RWPE1 (cell line): ENCODE measurements around the gene EPHA8.

Experiments used
- CTCF ChIA-PET: fragments of 350-600 bp; sonication (Branson Sonifier 250); formaldehyde crosslinking; extraction: SDS; loops from one replicate; lab custom pipeline; 2021; lab: Yijun Ruan, JAX
- POLR2A ChIA-PET: fragments of 400-600 bp; formaldehyde crosslinking; extraction: SDS; loops from one replicate; lab custom pipeline; 2020; ENCODE audit warnings: antibody characterized with exemption; ENCODE audit not compliant: low non-redundant PET; lab: Yijun Ruan, JAX
- DNase-seq: peaks from one replicate; pipeline ENCODE4 v3.0.0; 2012; ENCODE audit warnings: low spot score
- H3K27ac ChIP-seq: fragments of 450-650 bp; 2 replicates; pipeline ENCODE4 v1.5.1; 2017
- TF ChIP-seq, protein P1 (sequence below): fragments of 450-650 bp; conservative IDR thresholded peaks from 2 replicates; pipeline ENCODE4 v1.5.1; 2017; ENCODE audit warnings: low read depth, mild to moderate bottlenecking

Gene EPHA8

DNA sequence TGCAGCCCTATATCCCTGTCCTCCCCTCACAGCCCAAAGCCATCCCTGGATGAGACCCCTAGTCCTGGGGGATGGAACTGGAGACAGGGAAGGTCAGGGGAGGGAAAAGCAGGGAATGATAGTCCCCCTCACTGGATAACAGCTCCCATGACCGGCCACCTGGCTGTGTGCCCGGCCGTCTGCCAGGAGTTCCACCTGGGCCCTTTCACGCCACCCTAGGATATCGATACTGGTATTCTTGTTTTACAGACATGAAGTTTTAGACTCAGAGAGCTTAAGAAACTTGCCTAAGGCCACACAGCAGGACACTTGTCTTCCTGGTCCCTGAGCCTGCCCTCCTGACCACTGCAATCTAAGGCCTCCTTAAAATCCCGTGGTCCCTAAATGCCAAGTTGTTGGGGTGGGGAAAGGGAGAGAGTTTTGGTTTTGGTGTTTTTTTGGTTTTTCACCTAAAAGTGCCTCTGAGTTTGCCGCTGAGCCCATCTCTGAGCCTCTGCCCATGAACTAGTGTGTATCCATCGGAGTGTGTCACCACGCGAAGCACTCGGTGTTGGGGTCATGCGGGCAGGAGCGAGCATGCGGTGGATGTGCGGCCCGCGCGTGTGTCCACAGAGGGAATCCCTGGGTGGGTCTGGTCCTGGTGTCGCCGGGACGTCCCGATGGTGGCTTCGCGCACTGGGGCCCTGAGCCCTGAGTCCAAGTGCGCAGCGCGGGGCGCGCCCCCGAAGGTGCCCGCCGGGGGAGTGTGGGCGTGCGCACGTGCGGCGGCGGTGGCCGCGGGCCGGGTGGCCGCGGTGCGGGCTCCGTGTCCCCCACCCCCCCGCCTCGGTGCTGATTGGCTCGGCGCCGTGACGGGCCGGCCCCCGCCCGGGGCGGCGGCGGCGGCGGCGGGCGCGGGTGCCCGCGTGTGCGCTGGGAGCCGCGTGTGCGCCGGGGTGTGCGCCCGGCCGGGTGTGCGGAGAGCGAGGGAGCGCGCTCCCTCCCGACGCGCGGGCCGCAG, at the start of gene EPHA8:
Gene EPHA8, plus strand, starts transcription at position 906 of the 1,000 bp plus-strand sequence. CDS start 147 bp downstream, outside the sequence.
- TF ChIP-seq, protein P1, sequence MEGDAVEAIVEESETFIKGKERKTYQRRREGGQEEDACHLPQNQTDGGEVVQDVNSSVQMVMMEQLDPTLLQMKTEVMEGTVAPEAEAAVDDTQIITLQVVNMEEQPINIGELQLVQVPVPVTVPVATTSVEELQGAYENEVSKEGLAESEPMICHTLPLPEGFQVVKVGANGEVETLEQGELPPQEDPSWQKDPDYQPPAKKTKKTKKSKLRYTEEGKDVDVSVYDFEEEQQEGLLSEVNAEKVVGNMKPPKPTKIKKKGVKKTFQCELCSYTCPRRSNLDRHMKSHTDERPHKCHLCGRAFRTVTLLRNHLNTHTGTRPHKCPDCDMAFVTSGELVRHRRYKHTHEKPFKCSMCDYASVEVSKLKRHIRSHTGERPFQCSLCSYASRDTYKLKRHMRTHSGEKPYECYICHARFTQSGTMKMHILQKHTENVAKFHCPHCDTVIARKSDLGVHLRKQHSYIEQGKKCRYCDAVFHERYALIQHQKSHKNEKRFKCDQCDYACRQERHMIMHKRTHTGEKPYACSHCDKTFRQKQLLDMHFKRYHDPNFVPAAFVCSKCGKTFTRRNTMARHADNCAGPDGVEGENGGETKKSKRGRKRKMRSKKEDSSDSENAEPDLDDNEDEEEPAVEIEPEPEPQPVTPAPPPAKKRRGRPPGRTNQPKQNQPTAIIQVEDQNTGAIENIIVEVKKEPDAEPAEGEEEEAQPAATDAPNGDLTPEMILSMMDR = no peak
- H3K27ac ChIP-seq = no peak within 1 kb of the TSS
- DNase-seq = no peak
- CTCF ChIA-PET = no interaction called here
- POLR2A ChIA-PET = no interaction called here

DNA sequence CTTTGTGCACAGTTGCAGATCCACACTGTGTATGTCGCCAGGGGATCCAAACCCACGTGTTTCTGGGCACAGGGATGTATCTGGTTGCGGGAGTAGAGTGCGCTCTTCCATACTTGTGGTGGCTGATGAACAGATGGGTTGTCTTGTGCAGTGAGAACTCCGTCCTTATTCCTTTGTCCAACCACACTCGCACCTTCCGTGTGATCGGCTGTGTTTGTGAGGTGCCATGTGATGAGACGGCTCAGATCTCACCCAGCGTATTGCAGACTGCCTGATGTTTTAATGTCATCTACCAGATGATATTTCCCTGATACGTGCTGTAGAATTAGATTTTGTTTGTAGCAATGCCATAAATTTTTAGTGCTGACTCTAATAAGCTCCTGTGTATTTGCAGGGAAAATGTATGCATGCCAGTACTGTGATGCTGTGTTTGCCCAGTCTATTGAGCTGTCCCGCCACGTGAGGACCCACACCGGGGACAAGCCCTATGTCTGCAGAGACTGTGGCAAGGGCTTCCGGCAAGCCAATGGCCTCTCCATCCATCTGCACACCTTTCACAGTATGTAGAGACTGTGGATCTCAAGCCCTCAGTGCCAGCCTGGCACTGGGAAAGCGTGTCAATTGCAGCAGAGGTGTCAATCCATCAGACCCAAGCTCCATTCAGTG, 46.2 kb upstream of the EPHA8 start:
- no peak for DNase-seq
- TF ChIP-seq, protein P1 = no peak
- ChIA-PET POLR2A (no interaction called here), CTCF (no interaction called here)
- H3K27ac ChIP-seq = no peak overlapping the region

DNA sequence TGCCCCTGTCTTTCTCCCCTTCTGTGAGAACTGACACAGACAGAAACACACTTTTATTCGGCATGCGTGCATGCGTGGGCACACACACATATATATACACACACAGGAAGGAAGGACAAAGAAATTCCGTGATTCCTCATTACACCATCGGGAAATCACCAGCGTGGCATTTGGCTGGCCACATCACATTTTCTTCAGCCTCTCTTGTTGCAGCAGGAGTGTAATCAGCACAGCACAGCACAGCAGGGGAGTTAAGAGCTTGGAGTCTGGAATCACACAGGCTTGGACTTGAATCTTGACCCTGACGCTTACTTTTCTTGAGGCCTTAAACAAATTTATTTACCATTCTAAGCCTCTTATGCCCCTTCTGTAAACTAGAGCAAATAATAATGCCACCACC, 45.3 kb upstream of the EPHA8 start:
- TF ChIP-seq, protein P1 = no peak
- DNase-seq = no peak
- H3K27ac ChIP-seq = no peak overlapping the region
- ChIA-PET POLR2A (no interaction called here), CTCF (no interaction called here)

DNA sequence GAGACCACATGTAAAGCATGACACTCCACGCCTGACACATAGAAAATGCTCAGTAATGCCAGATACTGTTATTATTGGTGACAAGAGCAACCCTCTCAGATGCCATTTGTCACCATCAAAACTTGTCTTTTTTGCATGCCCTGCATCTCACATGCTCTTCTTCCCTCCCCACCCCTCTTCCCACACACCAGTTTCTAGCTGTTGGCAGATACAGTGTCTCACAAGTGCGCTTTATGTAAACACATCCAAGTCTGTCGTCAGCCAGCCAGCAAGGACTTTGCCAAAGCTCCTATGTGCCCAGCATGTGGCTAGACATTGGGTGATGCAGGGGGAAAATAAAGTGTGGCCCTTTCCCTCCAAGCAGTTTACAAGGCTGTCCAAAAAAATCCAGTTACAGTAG, 44.9 kb upstream of the EPHA8 start:
- H3K27ac ChIP-seq = no peak overlapping the region
- ChIA-PET CTCF (no interaction called here), POLR2A (no interaction called here)
- no peak for DNase-seq
- TF ChIP-seq, protein P1 = no peak

DNA sequence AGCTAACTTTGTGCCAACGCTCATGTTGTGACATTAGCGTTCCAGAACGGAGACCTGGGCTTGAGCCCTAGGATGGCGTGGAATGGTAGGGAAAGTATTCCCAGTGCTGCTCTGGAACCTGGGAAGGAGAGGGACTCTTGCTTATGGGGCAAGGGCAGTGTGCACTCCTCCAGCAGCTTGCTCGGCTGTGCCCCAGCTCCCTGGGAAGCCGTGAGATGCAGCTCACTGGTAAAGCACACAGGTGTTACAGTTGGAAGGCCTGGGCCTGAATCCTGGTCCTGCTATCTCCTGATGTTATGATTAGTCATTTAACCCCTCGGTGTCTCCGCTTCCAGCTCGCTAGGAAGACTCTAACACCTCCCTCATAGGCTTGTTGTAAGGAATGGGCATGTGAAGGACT, 42.4 kb upstream of the EPHA8 start:
- POLR2A ChIA-PET = no interaction called here
- no peak for DNase-seq
- CTCF ChIA-PET = interaction anchor here (0.6 to 1.0 kb wide), 2 partner anchors 49 to 120 kb away, joined by 3 read pairs; no protein-coding TSS in a partner anchor
- no peak overlapping the region for H3K27ac ChIP-seq
- TF ChIP-seq, protein P1 = no peak

DNA sequence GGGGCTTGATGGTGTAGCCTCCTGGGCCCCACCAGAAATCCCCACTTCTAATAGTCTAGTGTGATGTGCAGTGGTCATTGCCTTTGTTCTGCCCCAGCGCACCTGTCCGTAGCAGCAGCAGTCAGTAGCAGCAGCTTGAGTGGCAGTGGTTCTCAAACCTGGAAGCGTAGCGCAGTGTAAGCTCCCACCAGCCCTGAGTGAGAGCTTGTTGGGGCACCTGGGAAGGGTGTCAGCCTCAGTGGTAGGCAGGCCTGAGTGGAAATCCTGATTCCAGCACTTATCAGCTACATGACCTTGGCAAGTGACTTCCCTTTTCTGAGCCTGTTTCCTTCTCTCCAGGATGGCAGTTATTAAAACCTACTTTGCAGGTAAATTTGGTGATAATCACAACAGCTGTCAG, 41.6 kb upstream of the EPHA8 start:
- ChIA-PET POLR2A (no interaction called here), CTCF (no interaction called here)
- TF ChIP-seq, protein P1 = no peak
- DNase-seq = no peak
- no peak overlapping the region for H3K27ac ChIP-seq
